ENCODE results near the gene ATG2B. TPM values are rescaled to one million over a fixed set of nuclear protein-coding genes. Genes with fewer than 3 reads are reported as not detected.

The ATG2B gene, protein sequence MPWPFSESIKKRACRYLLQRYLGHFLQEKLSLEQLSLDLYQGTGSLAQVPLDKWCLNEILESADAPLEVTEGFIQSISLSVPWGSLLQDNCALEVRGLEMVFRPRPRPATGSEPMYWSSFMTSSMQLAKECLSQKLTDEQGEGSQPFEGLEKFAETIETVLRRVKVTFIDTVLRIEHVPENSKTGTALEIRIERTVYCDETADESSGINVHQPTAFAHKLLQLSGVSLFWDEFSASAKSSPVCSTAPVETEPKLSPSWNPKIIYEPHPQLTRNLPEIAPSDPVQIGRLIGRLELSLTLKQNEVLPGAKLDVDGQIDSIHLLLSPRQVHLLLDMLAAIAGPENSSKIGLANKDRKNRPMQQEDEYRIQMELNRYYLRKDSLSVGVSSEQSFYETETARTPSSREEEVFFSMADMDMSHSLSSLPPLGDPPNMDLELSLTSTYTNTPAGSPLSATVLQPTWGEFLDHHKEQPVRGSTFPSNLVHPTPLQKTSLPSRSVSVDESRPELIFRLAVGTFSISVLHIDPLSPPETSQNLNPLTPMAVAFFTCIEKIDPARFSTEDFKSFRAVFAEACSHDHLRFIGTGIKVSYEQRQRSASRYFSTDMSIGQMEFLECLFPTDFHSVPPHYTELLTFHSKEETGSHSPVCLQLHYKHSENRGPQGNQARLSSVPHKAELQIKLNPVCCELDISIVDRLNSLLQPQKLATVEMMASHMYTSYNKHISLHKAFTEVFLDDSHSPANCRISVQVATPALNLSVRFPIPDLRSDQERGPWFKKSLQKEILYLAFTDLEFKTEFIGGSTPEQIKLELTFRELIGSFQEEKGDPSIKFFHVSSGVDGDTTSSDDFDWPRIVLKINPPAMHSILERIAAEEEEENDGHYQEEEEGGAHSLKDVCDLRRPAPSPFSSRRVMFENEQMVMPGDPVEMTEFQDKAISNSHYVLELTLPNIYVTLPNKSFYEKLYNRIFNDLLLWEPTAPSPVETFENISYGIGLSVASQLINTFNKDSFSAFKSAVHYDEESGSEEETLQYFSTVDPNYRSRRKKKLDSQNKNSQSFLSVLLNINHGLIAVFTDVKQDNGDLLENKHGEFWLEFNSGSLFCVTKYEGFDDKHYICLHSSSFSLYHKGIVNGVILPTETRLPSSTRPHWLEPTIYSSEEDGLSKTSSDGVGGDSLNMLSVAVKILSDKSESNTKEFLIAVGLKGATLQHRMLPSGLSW (N-terminal part only)
- 11.8 and 18.2 TPM in 2 replicates for total RNA-seq
- 3.9 and 5.8 TPM in 2 replicates for polyA plus RNA-seq

DNA sequence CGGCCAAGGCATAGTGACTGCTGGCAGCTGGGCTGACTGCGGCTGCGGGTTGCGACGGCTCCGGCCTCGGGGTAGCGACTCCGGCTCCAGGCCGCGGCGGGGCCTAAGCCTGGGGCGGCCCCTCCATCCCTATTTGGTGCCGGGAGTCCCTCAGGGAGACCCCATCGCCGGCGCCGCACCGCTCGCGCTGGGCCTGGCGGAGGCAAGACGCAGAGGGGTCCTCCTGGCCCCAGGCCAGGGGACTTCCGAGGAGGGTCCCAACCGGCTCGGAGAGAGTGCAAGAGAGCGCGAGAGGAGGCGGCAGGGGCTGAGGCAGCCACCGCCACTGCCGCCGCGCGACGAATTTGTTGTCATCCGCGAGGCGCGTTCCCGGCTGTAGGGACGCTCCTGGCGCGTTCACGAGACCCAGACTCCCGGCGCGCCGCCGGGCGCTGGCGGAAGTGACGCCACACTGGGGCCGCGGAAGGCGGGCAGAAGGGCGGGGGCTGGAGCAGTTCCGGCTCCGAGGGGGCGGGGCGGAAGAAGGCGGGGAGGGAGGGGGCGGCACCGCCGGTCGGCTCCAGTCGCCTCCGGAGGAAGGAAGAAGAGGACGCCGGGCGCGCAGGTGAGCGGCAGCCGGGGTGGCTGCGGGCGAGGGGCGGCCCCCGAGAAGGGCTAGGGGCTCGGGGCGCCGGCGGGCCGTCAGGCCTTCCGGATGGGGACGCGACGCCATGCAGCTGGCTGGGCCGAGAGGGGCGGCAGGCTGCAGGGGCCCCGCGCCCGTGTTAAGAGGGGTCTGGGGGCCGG lies at the start of gene ATG2B, which contains the start of gene GSKIP:
TSS of gene ATG2B (minus strand) at position 377 of the 786 bp plus-strand sequence. CDS start at position 12, 365 bp downstream.
TSS of gene GSKIP (plus strand) at position 562 of the 786 bp plus-strand sequence. CDS start 18,722 bp downstream, outside the sequence.
- Histone ChIP-seq H3K4me3 (peak within 1 kb of the TSS; percentile 76), H3K36me3 (no peaks in the 10 kb centered on the region), H3K9me3 (ENCODE audit: low read depth) (no peaks in the 10 kb centered on the region), H3K27ac (peak within 1 kb of the TSS; percentile 95), H3K27me3 (no peaks in the 10 kb centered on the region), H3K4me1 (ENCODE audit: low read depth) (peaks cover 11% of the 10 kb centered on the region)
- DNase-seq (ENCODE audit: low read depth in 1 of 2, low spot score in 1 of 2), result peak; percentile 92 to 97
- TF ChIP-seq, protein P1, sequence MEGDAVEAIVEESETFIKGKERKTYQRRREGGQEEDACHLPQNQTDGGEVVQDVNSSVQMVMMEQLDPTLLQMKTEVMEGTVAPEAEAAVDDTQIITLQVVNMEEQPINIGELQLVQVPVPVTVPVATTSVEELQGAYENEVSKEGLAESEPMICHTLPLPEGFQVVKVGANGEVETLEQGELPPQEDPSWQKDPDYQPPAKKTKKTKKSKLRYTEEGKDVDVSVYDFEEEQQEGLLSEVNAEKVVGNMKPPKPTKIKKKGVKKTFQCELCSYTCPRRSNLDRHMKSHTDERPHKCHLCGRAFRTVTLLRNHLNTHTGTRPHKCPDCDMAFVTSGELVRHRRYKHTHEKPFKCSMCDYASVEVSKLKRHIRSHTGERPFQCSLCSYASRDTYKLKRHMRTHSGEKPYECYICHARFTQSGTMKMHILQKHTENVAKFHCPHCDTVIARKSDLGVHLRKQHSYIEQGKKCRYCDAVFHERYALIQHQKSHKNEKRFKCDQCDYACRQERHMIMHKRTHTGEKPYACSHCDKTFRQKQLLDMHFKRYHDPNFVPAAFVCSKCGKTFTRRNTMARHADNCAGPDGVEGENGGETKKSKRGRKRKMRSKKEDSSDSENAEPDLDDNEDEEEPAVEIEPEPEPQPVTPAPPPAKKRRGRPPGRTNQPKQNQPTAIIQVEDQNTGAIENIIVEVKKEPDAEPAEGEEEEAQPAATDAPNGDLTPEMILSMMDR (IDR thresholded peaks at IDR 0.05; ENCODE audit: low read depth, low read length), result no peak

DNA sequence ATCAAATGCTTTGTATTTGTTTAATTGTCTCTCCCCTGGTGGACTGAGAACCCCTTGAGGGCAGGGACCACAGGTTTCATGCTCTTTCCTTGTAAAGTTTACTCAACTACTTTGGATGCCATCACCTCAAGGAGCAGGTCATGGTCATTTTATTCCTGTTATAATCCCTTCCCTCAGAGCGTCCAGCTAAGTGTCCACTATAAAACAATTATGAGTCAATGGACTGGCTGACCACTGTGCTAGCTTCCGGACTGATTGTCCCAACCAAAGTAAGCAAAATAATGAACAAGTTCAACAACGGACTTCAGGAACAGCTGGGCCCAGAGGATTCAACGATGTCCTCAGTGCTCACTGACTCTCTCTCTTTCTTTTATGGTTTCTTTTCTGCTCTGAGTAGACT lies 47.0 kb upstream of the ATG2B start:
- no peaks in the 10 kb centered on the region for H3K27me3 ChIP-seq
- DNase-seq (ENCODE audit: low read depth in 1 of 2, low spot score in 1 of 2), result no peak
- no peaks in the 10 kb centered on the region for H3K36me3 ChIP-seq

DNA sequence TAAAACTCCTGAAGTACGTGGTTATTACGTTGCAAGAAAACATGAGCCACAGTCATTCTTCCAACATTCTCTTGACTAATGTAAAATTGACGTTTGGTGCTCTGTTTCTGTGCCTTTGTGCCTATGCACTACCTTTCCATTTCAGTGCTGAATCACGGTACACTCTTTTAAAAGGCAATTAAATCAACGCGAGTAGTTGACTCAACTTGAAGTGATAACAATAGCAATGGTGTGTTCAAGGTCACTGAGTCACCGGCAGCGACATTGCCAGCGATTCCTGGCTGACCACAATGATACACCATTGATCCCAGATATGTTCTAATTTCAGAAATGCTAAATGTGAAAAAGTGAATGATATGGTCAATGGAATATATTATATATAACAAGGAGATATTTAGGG lies 46.6 kb upstream of the ATG2B start:
- TF ChIP-seq, protein P1 (IDR thresholded peaks at IDR 0.05; ENCODE audit: low read depth, low read length), result no peak
- Histone ChIP-seq H3K36me3 (no peaks in the 10 kb centered on the region), H3K9me3 (ENCODE audit: low read depth) (no peaks in the 10 kb centered on the region), H3K4me3 (no peak overlapping the region), H3K27ac (no peak overlapping the region), H3K4me1 (ENCODE audit: low read depth) (no peaks in the 10 kb centered on the region), H3K27me3 (no peaks in the 10 kb centered on the region)
- DNase-seq (ENCODE audit: low read depth in 1 of 2, low spot score in 1 of 2), result no peak

More for the DNA sequence above, 47.0 kb upstream of the ATG2B start:
- no peaks in the 10 kb centered on the region for H3K9me3 ChIP-seq (ENCODE audit: low read depth)
- no peaks in the 10 kb centered on the region for H3K4me1 ChIP-seq (ENCODE audit: low read depth)
- H3K4me3 ChIP-seq, result no peak overlapping the region
- H3K27ac ChIP-seq, result no peak overlapping the region
- TF ChIP-seq, protein P1 (IDR thresholded peaks at IDR 0.05; ENCODE audit: low read depth, low read length), result no peak

DNA sequence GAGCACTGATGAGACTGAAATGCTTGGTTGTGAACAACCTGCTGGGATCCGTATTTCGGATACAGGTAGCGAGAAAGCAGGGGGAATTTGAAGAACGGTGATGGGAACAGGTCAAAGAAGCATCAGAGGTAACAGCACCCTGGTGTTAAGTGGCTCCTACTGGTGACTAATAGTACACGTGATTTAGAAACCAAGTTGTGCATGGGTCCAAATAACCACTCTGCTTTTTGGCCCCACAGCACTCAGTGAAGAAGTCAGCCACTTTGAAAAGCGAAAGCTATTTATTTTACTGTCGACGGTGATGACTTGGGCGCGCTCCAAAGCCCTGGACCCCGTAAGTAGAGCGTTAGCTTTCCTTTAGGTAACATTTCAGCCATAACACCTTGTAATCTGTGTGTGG lies 45.5 kb upstream of the ATG2B start:
- H3K4me1 ChIP-seq (ENCODE audit: low read depth), result no peaks in the 10 kb centered on the region
- no peaks in the 10 kb centered on the region for H3K9me3 ChIP-seq (ENCODE audit: low read depth)
- no peaks in the 10 kb centered on the region for H3K27me3 ChIP-seq
- no peak for DNase-seq (ENCODE audit: low read depth in 1 of 2, low spot score in 1 of 2)
- no peaks in the 10 kb centered on the region for H3K36me3 ChIP-seq
- no peak overlapping the region for H3K27ac ChIP-seq
- TF ChIP-seq, protein P1 (IDR thresholded peaks at IDR 0.05; ENCODE audit: low read depth, low read length), result no peak
- no peak overlapping the region for H3K4me3 ChIP-seq
